HG02840 (cell line): ENCODE results near the gene FTCD.
"Not testable (repeated sequence)": the region's sequence is repeated elsewhere in the genome, so short reads cannot be mapped to it uniquely, and the experiment has no call there.

Experiments
- ATAC-seq: cut with Tn5 transposase; IDR thresholded peaks from one replicate; pipeline ENCODE4 v1.9.1; 2021; ENCODE audit warnings: mild to moderate bottlenecking, moderate library complexity, moderate number of reproducible peaks; ENCODE audit not compliant: unreplicated experiment, low FRiP score

Gene FTCD

DNA sequence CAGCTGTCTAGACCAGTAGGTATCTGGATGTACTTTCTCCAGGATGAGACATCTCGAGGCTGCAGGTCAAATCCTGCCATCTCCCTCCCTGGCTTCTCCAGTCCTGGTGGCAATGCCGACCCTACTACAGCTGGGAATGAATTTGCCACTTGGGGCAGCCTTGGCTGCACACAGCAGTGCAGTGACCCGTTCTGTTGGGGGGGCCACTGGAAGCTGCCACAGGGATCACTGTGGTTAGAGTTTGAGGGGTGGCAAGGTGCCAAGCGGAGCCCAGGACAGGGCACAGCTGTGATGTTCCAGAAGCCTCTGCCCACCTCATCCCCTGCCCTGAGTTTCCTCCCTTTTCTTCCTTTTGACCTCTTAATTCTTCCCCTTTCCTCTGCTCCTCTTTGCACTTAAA, 40.4 kb downstream of the FTCD start:
- ATAC-seq: no peak

DNA sequence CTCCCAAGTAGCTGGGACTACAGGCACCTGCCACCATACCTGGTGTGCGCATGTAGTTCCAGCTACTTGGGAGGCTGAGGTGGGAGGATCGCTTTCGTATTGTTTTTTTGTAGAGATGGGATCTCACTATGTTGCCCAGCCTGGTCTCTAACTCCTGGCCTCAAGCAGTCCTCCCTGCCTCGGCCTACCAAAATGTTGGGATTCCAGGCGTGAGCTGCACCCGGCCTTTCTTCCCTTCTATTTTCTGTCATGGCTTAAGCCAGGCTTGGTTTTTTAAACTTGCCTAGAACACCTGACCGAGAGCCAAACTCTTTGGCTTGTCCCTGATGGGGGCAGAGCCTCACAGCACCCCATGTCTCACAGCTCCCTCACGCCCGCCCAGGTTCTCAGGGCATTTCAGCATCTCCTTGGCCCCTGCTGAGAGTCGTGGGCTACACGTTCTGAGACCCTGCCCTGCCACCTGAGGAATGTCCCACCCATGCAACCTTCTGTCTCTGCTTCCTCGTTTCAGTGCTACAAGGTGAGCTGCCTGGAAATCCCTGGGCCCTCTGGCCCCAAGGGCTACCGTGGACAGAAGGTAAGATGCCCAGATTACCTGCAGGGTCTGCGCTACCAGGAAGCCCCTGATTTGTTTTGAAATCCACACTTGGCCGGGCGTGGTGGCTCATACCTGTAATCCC, 41.7 kb downstream of the FTCD start:
- no peak for ATAC-seq

DNA sequence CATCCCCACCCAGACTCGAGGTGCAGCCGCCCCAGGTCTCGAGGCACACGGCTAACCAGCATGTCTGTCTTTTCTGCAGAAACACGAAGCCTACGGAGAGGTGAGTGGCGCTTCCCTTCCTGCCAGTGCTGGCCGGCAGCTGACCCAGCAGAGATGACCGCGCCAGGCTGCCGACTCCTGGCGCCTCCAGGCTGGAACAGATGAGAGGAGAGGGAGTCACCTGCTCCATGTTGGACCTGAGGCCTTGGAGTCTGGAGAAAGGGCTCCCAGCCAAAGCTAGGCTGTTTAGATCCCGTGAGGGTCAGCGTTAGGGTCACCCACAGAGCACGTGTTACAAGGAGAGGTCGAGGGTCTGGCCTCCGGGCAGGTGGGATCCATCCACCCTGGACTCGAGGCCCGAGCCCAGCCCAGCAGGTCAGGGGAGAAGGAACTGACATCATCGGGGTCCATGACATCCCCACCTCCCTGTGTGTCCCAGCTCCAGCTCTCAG, 42.6 kb downstream of the FTCD start:
- ATAC-seq: no peak

DNA sequence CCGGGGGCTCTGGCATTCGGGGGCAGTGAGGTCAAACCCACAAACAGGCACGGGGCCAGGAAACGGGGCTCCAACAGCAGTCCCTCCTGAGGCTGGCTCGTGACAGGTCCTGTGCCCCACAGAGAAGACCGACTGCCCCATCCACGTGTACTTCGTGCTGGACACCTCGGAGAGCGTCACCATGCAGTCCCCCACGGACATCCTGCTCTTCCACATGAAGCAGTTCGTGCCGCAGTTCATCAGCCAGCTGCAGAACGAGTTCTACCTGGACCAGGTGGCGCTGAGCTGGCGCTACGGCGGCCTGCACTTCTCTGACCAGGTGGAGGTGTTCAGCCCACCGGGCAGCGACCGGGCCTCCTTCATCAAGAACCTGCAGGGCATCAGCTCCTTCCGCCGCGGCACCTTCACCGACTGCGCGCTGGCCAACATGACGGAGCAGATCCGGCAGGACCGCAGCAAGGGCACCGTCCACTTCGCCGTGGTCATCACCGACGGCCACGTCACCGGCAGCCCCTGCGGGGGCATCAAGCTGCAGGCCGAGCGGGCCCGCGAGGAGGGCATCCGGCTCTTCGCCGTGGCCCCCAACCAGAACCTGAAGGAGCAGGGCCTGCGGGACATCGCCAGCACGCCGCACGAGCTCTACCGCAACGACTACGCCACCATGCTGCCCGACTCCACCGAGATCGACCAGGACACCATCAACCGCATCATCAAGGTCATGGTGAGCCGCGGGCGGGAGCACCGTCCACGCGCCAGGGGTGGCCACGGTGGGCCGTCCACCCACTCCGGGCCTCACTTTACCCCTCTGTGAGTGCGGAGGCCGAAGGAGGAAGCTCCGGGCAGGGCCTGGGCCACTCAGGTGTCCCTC, 43.3 kb downstream of the FTCD start:
- no peak for ATAC-seq

GRCh38 chr21:46111193-46111571, 44.2 kb downstream of the FTCD start:
- no peak for ATAC-seq

GRCh38 chr21:46110499-46111192, 44.7 kb downstream of the FTCD start:
- ATAC-seq: no peak

DNA sequence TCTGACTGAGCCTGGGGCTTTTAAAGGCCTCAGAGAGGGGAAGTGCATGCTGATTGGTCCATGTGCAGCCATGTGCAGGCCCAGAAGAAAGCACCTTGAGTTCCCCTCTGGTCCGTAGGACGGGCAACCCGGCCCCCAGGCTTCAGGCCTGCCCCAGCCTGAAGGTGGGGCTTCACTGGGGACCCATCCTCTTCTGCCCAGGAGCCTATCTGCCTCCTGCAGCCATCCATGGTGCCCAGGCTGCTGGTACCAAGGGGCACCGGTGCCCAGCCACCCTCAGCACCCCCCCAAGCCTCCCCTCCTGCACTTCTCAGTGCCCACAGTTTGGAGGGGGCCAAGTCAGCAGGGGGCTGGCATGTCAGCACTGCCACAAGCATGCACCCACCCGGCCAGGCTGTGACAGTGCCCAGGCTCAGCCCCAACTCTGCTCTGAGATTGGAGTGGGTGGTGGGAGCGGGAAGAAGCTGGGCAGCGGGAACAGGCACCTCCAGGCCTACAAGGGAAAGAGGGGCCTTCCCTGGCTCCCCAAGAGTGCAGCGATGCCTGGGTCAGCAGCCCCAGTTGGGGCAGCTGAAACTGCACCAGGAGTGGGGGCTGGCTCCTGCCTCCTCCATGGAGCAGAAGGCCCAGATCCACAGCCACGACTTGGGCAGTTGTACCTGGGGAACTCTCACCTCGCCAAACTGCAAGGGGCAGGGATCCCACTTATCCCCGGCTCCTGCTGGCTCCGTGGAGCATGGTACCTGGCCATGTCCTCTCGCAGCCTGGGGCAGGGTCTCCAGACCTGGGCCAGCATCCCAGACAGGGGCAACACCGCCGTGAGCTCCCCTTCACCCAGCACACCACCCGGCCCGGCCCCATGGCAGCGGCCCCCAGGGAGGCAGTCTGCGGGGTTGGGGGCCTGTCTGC, 45.8 kb downstream of the FTCD start:
- ATAC-seq: no peak

DNA sequence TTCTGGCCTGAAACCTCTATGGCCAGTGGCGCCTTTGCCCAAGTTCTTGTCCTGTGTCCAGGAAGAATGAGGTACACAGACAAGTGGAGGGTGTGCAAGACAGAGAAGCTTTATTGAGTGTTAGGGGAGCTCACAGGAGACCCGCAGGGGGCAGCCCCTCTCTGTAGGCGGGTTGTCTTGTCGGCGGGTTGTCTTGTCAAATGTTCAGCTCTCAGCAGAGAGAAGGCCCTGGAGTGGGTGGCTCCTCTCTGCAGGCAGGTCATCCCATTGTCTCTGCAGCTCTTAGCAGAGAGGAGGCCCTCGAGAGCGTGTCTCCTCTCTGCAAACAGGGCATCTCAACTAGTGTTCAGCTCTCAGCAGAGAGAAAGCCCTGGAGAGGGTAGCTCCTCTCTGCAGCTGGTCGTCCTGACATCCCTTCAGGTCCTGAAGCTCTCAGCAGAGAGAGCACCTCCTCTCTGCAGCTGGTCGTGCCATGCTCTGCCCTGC, 46.5 kb downstream of the FTCD start:
- ATAC-seq: no peak

- ATAC-seq: not testable (repeated sequence)
Measured at GRCh38 chr21:46107376-46107775, 48.0 kb downstream of the FTCD start.

DNA sequence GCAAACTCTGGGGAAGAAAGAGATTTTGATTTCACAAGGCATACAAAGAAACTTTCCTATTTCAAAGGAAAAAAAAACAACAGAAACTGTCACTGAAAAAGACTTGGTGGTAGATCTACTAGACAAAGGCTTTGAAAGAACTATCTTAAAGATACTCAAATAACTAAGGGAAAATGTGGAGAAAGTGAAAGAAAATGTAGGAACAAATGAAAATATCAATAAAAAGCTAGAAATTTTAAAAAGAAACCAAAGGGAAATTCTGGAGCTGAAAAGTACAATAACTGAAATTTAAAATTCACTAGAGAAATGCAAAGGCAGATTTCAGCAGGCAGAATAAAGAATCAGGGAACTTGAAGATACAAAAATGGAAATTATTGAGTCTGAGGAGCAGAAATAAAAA, 51.3 kb downstream of the FTCD start:
- no peak for ATAC-seq

GRCh38 chr21:46100906-46101305, 54.5 kb downstream of the FTCD start:
- ATAC-seq: no peak

- no peak for ATAC-seq
Measured at GRCh38 chr21:46100426-46100825, 55.0 kb downstream of the FTCD start.

GRCh38 chr21:46100020-46100419, 55.4 kb downstream of the FTCD start:
- ATAC-seq: no peak

DNA sequence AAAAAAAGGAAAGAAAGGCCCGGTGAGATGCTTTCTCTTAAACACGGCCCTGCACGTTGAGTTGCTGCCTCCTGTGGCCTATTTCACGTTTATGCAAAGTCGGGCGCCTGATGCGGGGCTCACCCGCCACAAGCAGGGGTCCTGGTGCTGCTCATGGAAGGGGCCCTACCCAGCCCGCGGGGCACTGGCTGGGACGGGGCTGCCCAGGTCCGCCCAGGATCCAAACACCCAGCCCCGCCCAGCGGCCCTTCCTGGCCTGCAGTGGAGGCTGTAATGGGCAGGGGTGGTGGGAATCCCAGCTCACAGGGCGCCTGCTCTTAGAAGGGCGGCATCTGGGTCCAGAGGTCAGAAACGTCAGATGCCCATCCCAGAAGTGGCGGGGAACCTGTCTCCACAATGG, 55.9 kb downstream of the FTCD start:
- ATAC-seq: no peak

DNA sequence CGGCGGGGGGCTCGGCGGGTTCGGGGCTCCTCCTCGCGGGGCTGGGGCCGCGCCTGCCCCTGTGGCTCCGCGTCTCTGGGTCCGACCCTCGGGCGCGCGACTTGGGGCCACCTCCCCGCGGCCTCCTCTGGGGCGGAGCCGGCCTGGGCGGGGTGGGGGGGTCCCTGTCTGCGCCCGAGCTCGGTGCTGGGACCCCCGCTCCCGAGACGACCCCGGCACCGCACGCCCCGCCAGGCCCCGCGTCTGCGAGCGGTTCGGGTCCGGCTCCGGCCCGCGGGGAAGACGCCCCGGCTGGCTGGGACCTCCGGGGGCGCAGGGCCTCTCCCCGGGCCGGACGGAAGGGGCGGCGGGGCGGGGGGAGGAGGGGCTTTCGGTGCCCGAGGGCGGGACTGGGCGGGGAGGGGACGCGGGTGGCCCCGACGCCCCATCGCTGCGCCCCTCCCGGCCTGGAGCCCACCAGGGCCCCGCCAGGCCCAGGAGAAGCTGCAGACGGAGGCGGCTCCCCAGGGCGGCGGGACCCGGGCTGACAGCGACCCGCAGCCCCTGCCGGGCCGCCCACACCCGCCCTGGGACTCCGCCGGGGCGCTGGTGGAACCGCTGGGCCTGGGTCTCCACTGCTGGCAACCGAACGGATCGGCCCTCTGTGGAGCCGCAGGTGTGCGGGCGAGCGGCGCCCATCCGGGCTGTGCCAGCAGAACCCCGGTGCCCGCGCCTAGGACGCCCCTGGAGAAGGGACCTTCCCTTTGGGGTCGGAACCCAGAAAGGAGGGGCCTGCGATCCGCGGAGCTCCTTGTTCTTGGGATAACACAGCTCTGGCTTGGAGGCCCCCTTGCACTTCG, 56.9 kb downstream of the FTCD start:
- no peak for ATAC-seq

- no peak for ATAC-seq
Measured at GRCh38 chr21:46097336-46098293, 57.8 kb downstream of the FTCD start, which contains the start of gene COL6A2. TSS of gene COL6A2 (plus strand) at chr21:46098112.

DNA sequence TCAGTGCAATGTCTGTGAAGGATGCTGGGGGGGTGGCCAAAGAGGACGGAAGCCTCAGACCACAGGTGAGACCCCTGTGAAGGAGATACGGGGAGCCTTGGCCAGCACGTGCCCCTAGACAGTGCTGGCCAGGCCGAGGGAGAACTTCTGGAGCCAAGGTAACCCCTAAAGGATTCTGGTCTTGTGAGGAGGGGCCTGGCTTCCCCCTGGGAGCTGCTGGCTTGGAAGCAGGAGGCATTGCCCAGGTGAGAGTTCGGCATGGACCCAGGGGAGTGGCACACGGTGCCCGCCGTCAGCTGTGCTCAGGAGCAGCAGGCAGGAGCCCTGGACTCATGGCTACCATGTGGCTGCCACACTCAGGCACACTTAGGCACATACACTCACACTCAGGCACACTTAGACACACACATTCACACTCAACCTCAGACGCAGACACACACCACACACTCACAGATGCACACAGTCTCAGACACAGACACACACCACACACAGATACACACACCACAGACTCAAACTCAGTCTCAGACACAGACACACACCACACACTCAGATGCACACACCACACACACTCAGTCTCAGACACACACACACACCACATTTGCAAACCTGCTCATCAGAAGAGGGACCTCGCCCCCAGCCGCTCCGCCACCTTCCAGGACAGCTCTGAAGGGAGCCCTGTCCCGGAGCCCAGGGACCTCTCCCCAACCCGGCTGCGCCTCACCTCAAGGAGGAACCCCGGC, 58.6 kb downstream of the FTCD start:
- no peak for ATAC-seq
